CD4-positive, alpha-beta T cell (primary cell): ENCODE measurements around the gene FBN2. TPM values are rescaled to one million over a fixed set of nuclear protein-coding genes. Genes with fewer than 3 reads are reported as not detected.

Source experiments
- ATAC-seq: fragments of 200-7000 bp; cut with Tn5 transposase; one replicate; pipeline ENCODE4 v1.10.0; 2022; ENCODE audit warnings: mild to moderate bottlenecking; ENCODE audit not compliant: poor library complexity
- CTCF ChIA-PET: fragments of 350-600 bp; sonication (Branson Sonifier 250); formaldehyde crosslinking; loops from one replicate; lab custom pipeline; 2021; ENCODE audit warnings: antibody characterized with exemption, inconsistent platforms; lab: Charles Lee
- POLR2A ChIA-PET: fragments of 350-600 bp; sonication (Branson Sonifier 250); formaldehyde crosslinking; loops from one replicate; lab custom pipeline; 2021; ENCODE audit warnings: antibody characterized with exemption, inconsistent platforms; lab: Charles Lee
- DNase-seq, 14 experiments: peaks; one replicate each; pipeline ENCODE4 v3.0.0-alpha.2; 2013 to 2020; ENCODE audit warnings: mixed read lengths in 2 of 14
- H3K27ac ChIP-seq, 2 donors: one replicate each; pipeline versions ENCODE4 v1.5.1 to v1.7.0; 2013; ENCODE audit warnings: low read length in 2 of 2, low read depth in 1 of 2, mild to moderate bottlenecking in 1 of 2
- H3K27me3 ChIP-seq, 2 experiments: 1 replicate in 1 of 2; 2 replicates in 1 of 2; pipeline versions ENCODE4 v1.6.1 to v1.7.0; 2013; ENCODE audit warnings: low read length in 2 of 2, control low read depth in 1 of 2, mild to moderate bottlenecking in 1 of 2, moderate library complexity in 1 of 2; ENCODE audit not compliant: insufficient read depth in 2 of 2, control insufficient read depth in 1 of 2
- H3K36me3 ChIP-seq: one replicate; pipeline ENCODE4 v1.6.1; 2013; ENCODE audit warnings: low read length, control low read depth; ENCODE audit not compliant: insufficient read depth
- H3K4me1 ChIP-seq: one replicate; pipeline ENCODE4 v1.6.1; 2013; ENCODE audit warnings: low read length, control low read depth; ENCODE audit not compliant: insufficient read depth
- H3K4me3 ChIP-seq: one replicate; pipeline ENCODE4 v1.5.1; 2013; ENCODE audit warnings: mild to moderate bottlenecking, low read length, moderate library complexity
- H3K9me3 ChIP-seq, 2 experiments: 1 replicate in 1 of 2; 2 replicates in 1 of 2; pipeline versions ENCODE4 v1.6.1 to v1.7.0; 2013; ENCODE audit warnings: low read length in 2 of 2, mild to moderate bottlenecking in 2 of 2, control low read depth in 1 of 2, moderate library complexity in 1 of 2; ENCODE audit not compliant: control insufficient read depth in 1 of 2, insufficient read depth in 1 of 2
- H3K27ac Mint-ChIP-seq: one replicate; pipeline ENCODE4 v1.8.0; 2020; ENCODE audit warnings: mixed read lengths
- H3K27me3 Mint-ChIP-seq: one replicate; pipeline ENCODE4 v1.8.0; 2021; ENCODE audit warnings: mixed read lengths
- H3K36me3 Mint-ChIP-seq: one replicate; pipeline ENCODE4 v1.8.0; 2021; ENCODE audit warnings: low read depth, mixed read lengths
- H3K4me1 Mint-ChIP-seq: one replicate; pipeline ENCODE4 v1.8.0; 2021; ENCODE audit warnings: low read depth, mixed read lengths
- H3K4me3 Mint-ChIP-seq: one replicate; pipeline ENCODE4 v1.8.0; 2020; ENCODE audit warnings: mild to moderate bottlenecking, mixed read lengths
- H3K9me3 Mint-ChIP-seq: one replicate; pipeline ENCODE4 v1.8.0; 2020; ENCODE audit warnings: mixed read lengths
- CTCF ChIP-seq: fragments of 200-600 bp; IDR thresholded peaks from one replicate; pipeline ENCODE4 v1.8.0; 2022; ENCODE audit warnings: antibody characterized with exemption, mild to moderate bottlenecking
- intact Hi-C, 2 experiments: fragments of 100-400 bp; cut with DNase I in 1 of 2; cut with micrococcal nuclease in 1 of 2; formaldehyde crosslinking; loops; one replicate each; pipeline versions ENCODE4 v1.15.1 to v1.9.0; 2023 to 2025; cut with DNase I, micrococcal nuclease
- total RNA-seq, 174 experiments: library from RNA in 2 of 174; stranded (reverse) in 2 of 174; gene quantifications; one replicate each; pipeline ENCODE4 v1.2.3 and lab custom pipeline; 2021 to 2026

FBN2 gene
- total RNA-seq, 2 experiments from 2014 or later, result 0.06 TPM; not detected in 1

GRCh38 chr5:128234928-128235641 lies 303.0 kb downstream of the FBN2 start:
- POLR2A ChIA-PET, result no interaction called here
- Mint-ChIP-seq H3K27ac (no peak overlapping the region), H3K27me3 (peaks cover 28% of the 10 kb centered on the region), H3K4me3 (no peak overlapping the region), H3K4me1 (no peaks in the 10 kb centered on the region), H3K36me3 (no peaks in the 10 kb centered on the region), H3K9me3 (peaks cover 2% of the 10 kb centered on the region)
- DNase-seq (no peak), ATAC-seq (no peak)
- CTCF ChIA-PET, result no interaction called here
- H3K4me3 ChIP-seq, result no peak overlapping the region
- H3K9me3 ChIP-seq, result no peaks in the 10 kb centered on the region
- intact Hi-C loops, result no loop called here
- H3K27ac ChIP-seq, result no peak overlapping the region
- peaks cover 0 to 4% of the 10 kb centered on the region in 2 experiments for H3K27me3 ChIP-seq
- no peaks in the 10 kb centered on the region for H3K4me1 ChIP-seq
- no peak for TF ChIP-seq CTCF
- no peaks in the 10 kb centered on the region for H3K36me3 ChIP-seq

DNA sequence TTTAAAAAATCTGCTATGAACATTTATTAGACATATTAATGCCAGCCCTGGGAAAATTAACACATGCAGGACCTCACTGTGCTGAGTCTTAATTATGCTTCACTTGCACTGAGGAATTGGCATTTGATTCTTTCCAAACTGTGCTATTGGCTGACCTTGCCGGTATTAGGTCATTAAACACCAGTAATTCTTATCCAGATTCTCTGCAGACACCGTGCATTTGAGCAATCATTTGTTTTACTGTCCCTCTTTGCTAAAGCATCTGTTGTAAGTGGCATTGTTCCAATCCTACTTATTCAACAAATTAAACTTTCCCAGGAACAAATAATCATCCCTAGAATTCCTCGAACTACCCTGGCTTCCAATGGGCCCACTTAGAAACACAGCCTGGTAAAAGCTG lies 309.5 kb downstream of the FBN2 start:
- H3K4me1 ChIP-seq, result no peaks in the 10 kb centered on the region
- ChIA-PET CTCF (no interaction called here), POLR2A (no interaction called here)
- intact Hi-C loops, result no loop called here
- TF ChIP-seq CTCF, result no peak
- H3K36me3 Mint-ChIP-seq, result no peaks in the 10 kb centered on the region
- peaks cover 2% of the 10 kb centered on the region for H3K9me3 Mint-ChIP-seq
- H3K9me3 ChIP-seq, result no peaks in the 10 kb centered on the region
- H3K27me3 Mint-ChIP-seq, result peaks cover under 1% of the 10 kb centered on the region
- ATAC-seq (no peak), DNase-seq (no peak)
- no peaks in the 10 kb centered on the region for H3K4me1 Mint-ChIP-seq
- H3K27ac ChIP-seq, result no peak overlapping the region
- no peaks in the 10 kb centered on the region for H3K27me3 ChIP-seq
- no peak overlapping the region for H3K27ac Mint-ChIP-seq
- no peak overlapping the region for H3K4me3 Mint-ChIP-seq
- H3K36me3 ChIP-seq, result no peaks in the 10 kb centered on the region
- no peak overlapping the region for H3K4me3 ChIP-seq

GRCh38 chr5:128228008-128228407 lies 310.0 kb downstream of the FBN2 start:
- CTCF ChIA-PET, result no interaction called here
- no peaks in the 10 kb centered on the region for H3K4me1 ChIP-seq
- H3K36me3 ChIP-seq, result no peaks in the 10 kb centered on the region
- no peak overlapping the region for H3K27ac Mint-ChIP-seq
- no peaks in the 10 kb centered on the region for H3K4me1 Mint-ChIP-seq
- TF ChIP-seq CTCF, result no peak
- DNase-seq (no peak), ATAC-seq (no peak)
- POLR2A ChIA-PET, result no interaction called here
- no peaks in the 10 kb centered on the region for H3K27me3 Mint-ChIP-seq
- no peak overlapping the region for H3K4me3 Mint-ChIP-seq
- peaks cover 2% of the 10 kb centered on the region for H3K9me3 Mint-ChIP-seq
- H3K4me3 ChIP-seq, result no peak overlapping the region
- H3K9me3 ChIP-seq, result no peaks in the 10 kb centered on the region
- no peaks in the 10 kb centered on the region for H3K36me3 Mint-ChIP-seq
- intact Hi-C loops, result no loop called here
- H3K27me3 ChIP-seq, result no peaks in the 10 kb centered on the region
- H3K27ac ChIP-seq, result no peak overlapping the region
